Mesodermal cell (in vitro differentiated cells): ENCODE measurements around the gene C3.
"Not testable (repeated sequence)": the region's sequence is repeated elsewhere in the genome, so short reads cannot be mapped to it uniquely, and the experiment has no call there.

Source experiments
- H3K27ac ChIP-seq: 2 replicates; pipeline ENCODE4 v1.7.0; 2013; ENCODE audit warnings: mild to moderate bottlenecking, low read depth, low read length, moderate library complexity; ENCODE audit not compliant: severe bottlenecking
- H3K36me3 ChIP-seq: 2 replicates; pipeline ENCODE4 v1.7.1; 2013; ENCODE audit warnings: mild to moderate bottlenecking, low read length, moderate library complexity; ENCODE audit not compliant: control insufficient read depth, insufficient read depth
- H3K4me1 ChIP-seq: one replicate; pipeline ENCODE4 v1.7.1; 2013; ENCODE audit warnings: mild to moderate bottlenecking, low read length; ENCODE audit not compliant: insufficient read depth, control insufficient read depth, poor library complexity, severe bottlenecking
- H3K4me3 ChIP-seq: 2 replicates; pipeline ENCODE4 v1.7.0; 2013; ENCODE audit warnings: low read length, control low read depth, mild to moderate bottlenecking; ENCODE audit not compliant: insufficient read depth, poor library complexity, severe bottlenecking; ENCODE audit errors: extremely low read depth
- H3K9me3 ChIP-seq: 2 replicates; pipeline ENCODE4 v1.7.1; 2013; ENCODE audit warnings: mild to moderate bottlenecking, low read length, moderate library complexity; ENCODE audit not compliant: control insufficient read depth
- WGBS, 2 experiments: methylation state at CpG; one replicate each; pipeline ENCODE4 v1.1.5; 2013; ENCODE audit warnings: missing lambda C conversion rate in 2 of 2; ENCODE audit not compliant: insufficient coverage in 2 of 2; 5-methylcytosine and 5-hydroxymethylcytosine counted together

C3 gene

DNA sequence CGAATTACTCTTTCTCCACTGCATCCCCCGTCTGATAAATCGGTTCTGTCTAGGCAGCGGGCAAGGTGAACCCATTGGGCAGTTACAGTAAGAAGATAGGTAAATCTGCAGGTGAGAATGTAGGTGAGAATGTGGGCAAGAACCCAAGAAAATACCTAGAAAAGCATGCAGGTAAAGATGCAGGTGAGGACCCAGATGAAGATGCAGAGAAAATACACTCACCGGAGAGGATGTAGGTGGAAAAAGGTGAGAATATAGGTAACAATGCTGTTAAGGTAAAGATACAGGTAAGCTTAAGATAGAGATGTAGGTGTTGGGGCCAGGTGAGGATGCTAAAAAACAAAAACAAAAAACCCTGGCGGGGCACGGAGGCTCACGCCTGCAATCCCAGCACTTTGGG is 44.2 kb downstream of the C3 start:
- Histone ChIP-seq H3K4me3 (no peak overlapping the region), H3K9me3 (peaks cover 10% of the 10 kb centered on the region), H3K4me1 (peaks cover 11% of the 10 kb centered on the region), H3K27ac (no peak overlapping the region), H3K36me3 (no peaks in the 10 kb centered on the region)
- WGBS, 2 experiments, result 91% methylated on average over 7 to 8 of the region's 8 CpGs

DNA sequence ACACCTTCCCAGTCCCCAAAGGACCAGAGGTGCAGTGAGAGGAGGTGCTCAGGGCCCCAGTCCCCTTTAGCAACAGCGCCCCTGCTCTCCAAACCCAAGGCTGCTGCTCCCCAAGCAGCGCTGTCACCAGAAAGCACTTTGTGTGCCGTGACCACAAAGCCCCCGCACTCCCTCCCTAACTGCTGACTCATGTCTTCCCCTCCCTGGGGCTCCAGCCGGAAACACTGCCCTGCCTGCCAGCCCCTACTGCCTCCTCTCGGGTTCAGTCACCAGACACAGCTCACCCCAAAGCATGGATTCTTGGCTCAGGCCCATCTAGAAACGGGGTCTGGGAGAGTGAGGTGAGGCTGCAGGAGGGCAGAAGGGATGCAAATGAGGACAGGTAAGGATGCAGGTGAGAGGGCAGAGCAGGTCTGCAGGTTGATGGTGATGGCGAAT is 45.6 kb downstream of the C3 start:
- H3K27ac ChIP-seq, result no peak overlapping the region
- peaks cover 11% of the 10 kb centered on the region for H3K4me1 ChIP-seq
- no peaks in the 10 kb centered on the region for H3K36me3 ChIP-seq
- H3K4me3 ChIP-seq, result no peak overlapping the region
- peaks cover 2% of the 10 kb centered on the region for H3K9me3 ChIP-seq
- 40 to 43% methylated on average over 6 of the region's 8 CpGs for WGBS, 2 experiments

DNA sequence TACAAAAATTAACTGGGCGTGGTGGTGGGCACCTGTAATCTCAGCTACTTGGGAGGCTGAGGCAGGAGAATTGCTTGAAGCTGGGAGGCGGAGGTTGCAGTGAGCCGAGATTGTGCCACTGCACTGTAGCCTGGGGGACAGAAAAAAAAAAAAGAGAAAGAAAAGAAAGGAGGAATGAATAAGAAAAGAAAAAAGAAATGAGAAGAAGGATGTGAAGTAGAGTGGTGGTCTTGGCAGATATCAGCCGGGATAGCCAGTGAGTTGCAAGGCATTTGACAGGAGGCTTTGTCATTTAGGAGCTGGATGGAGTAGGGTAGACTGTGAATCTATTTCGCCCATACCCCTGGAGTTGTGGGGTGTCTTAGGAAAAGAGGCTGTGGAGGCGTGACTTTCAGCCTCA is 46.0 kb downstream of the C3 start:
- H3K4me1 ChIP-seq, result peaks cover 11% of the 10 kb centered on the region
- not testable (repeated sequence) for H3K27ac ChIP-seq, H3K4me3 ChIP-seq, H3K9me3 ChIP-seq, H3K36me3 ChIP-seq
- 96 to 98% methylated on average over 4 to 5 of the region's 6 CpGs for WGBS, 2 experiments

DNA sequence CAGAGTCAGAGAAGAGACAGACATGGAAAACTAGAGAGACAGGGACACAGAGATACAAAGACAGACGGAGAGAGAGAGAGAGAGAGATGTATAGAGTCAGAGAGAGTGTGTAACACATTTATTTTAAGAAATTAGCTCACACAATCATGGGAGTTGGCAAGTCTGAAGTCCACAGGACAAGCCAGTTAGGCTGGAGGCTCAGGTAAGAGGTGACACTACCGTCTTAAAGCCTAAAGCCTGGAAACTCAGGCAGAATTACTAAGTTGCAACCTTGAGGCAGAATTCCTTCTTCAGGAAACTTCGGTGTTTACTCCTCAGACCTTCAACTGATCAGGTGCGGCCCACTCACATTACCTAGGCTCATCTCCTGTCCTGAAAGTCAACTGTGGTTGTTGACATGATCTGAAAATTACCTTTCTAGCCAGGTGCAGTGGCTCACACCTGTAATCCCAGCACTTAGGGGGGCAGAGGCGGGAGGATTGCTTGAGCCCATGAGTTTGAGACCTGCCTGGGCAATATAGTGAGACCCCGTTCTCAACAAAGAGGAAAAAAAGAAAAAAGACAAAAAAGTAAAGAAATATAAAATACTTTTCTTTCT is 47.7 kb downstream of the C3 start:
- H3K4me3 ChIP-seq, result no peak overlapping the region
- H3K36me3 ChIP-seq, result no peaks in the 10 kb centered on the region
- no peak overlapping the region for H3K27ac ChIP-seq
- 84 to 93% methylated on average over 3 to 4 of the region's 6 CpGs for WGBS, 2 experiments
- peaks cover 11% of the 10 kb centered on the region for H3K4me1 ChIP-seq
- no peaks in the 10 kb centered on the region for H3K9me3 ChIP-seq

DNA sequence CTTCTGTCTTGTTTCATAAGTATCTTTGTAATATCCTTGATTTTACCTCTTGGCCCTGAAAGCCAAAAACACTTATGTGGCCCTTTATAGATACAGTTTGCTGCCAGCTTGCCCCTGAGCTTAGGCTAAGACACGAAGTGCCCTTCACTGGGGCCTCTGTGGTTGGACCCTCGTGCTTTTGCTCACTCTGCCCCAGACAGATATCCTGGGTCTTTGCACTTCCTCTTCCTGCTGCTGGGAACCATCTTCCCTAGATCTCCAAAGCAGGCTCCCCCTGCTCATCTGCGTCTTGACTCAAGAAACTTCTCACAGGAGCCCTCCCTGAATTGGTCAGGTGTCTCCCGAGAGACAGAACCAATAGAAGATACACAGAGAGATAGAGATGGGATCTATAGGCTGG is 48.5 kb downstream of the C3 start:
- Histone ChIP-seq H3K4me3 (no peak overlapping the region), H3K9me3 (no peaks in the 10 kb centered on the region), H3K4me1 (peaks cover 11% of the 10 kb centered on the region), H3K36me3 (no peaks in the 10 kb centered on the region), H3K27ac (no peak overlapping the region)
- WGBS, 2 experiments, result 77 to 79% methylated on average over 3 to 4 of the region's 4 CpGs

DNA sequence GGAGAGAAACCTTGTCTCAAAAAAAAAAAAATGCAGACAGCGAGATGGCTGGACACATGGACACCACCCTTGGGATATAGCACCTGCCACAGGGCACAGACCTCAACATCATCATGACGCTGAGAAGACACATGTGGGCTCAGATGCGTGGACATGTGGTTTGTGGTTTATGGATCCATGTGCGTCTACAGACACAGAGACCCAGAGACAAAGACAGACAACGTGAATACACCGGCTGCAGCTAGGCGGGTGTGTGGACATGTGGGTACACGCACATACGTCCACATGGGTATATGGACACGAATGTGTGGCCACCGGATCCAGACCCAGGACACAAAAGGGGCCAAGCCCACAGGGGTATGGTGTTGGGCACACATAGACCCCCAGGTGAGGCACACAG is 51.8 kb downstream of the C3 start:
- no peaks in the 10 kb centered on the region for H3K36me3 ChIP-seq
- WGBS, 2 experiments, result 84% methylated on average over 10 of the region's 11 CpGs
- H3K9me3 ChIP-seq, result peaks cover 7% of the 10 kb centered on the region

DNA sequence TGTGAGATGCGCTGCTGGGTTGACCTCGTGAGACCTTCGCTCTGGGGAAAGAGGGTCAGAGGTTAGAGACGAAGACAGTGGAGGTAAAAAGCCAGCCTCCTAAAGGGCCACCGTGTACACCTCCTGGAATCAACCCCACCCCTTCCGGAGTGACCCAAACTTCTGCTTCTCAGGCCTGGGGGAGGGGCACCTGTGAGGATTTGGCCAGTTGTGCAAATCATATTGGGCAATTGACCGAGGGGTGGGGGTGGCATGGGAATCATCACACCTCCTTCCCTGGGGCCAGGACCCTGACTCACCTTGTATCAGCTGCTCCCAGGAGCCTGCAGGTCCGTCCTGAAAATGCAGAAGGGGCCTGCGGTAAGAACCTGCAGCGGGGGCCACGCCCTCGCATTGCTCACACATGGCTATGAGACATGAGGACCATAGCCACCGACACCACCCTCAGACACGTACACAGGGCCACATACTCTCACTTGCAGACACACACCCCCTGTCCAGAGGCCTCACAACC is 53.3 kb downstream of the C3 start:
- peaks cover 18% of the 10 kb centered on the region for H3K9me3 ChIP-seq
- no peak overlapping the region for H3K4me3 ChIP-seq
- no peaks in the 10 kb centered on the region for H3K4me1 ChIP-seq
- H3K36me3 ChIP-seq, result no peaks in the 10 kb centered on the region
- H3K27ac ChIP-seq, result no peak overlapping the region
- WGBS, 2 experiments, result 88 to 93% methylated on average over 6 to 10 of the region's 14 CpGs

More for the DNA sequence above, 51.8 kb downstream of the C3 start:
- Histone ChIP-seq H3K4me1 (no peaks in the 10 kb centered on the region), H3K27ac (no peak overlapping the region), H3K4me3 (no peak overlapping the region)

DNA sequence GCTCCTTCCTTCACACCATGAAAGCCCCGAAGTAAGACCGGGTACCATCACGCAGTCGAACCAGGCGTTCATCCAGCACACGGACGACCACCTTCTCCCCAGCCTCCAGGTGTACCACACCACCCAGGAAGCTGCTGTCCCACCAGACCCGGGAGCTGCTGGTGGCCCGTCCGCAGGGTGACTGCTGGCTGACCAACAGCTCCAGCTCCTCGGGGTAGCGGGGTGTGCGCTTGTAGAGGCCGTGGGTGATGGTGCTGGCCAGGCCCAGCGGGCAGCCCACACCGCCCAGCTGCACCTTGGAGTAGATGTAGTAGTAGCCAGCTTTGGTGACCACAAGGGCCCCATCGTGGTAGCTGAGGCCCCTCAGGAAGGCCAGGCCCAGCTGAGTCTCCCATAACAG is 55.5 kb downstream of the C3 start:
- Histone ChIP-seq H3K4me3 (no peak overlapping the region), H3K9me3 (peaks cover 18% of the 10 kb centered on the region), H3K4me1 (peaks cover 4% of the 10 kb centered on the region), H3K36me3 (no peaks in the 10 kb centered on the region), H3K27ac (no peak overlapping the region)
- 93 to 95% methylated on average over 13 of the region's 17 CpGs for WGBS, 2 experiments

DNA sequence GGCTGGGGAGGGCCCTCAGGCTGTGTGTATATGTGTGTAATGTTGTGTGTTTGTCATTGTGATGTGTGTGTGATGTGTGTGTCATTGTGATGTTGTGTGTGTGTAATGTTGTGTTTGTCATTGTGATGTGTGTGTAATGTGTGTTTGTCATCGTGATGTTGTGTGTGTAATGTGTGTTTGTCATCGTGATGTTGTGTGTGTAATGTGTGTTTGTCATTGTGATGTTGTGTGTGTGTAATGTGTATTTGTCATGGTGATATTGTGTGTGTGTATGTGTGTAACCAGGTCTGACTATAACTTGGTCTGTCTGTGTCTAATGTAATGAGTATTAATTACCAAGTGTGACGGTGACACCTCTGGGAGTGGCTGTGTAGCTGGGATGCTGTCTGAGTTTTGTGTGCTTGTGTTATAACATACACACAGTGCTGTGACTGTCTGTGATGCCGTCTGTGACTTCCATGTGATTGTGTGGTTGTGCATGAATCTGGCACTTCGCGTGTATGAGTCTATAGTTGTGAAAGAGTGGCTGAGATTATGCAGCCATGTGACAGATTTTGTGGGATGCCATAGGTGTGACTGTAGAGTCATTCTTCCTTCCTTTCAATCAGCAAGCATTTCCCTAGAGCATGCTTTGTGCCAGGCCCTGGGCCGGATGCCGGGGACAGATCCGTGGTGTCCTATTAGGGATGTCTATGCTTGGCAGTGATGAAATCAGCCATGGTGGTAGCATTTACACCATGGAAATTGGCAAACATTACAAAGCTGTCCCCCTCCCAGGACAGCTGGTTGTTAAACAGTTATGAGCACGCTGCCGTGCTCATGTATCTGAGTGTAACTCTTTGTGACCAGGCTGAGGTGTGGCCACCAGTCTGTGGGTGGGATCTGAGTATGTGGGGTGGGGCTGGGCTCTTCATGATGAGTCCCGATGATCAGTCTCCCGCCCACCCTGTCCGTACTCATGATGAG is 56.9 kb downstream of the C3 start:
- peaks cover 4% of the 10 kb centered on the region for H3K4me1 ChIP-seq
- no peaks in the 10 kb centered on the region for H3K36me3 ChIP-seq
- 82 to 87% methylated on average over 8 to 11 of the region's 14 CpGs for WGBS, 2 experiments
- H3K4me3 ChIP-seq, result no peak overlapping the region
- H3K27ac ChIP-seq, result no peak overlapping the region
- peaks cover 18% of the 10 kb centered on the region for H3K9me3 ChIP-seq

DNA sequence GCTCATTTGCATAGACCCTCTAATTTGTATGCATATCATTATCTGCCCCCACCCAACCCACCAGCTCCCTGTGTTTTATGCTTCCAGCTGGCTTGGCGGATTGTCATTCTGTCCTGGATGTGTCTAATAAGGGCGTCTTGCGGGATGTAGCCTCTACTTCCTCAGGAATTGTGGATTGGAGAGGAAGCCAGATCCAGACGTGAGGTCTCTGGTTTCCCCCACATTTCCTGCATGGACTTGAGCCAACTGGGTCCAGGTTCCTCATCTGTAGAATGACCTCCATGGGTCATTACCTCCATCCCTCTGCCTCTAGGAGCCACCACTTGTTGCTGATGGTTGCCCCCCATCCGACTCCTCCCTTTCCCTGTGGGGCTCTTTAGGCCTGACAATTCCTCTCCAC is 57.7 kb downstream of the C3 start:
- no peak overlapping the region for H3K4me3 ChIP-seq
- WGBS, 2 experiments, result 92 to 97% methylated on average over 5 of the region's 5 CpGs

More for the DNA sequence above, 57.7 kb downstream of the C3 start:
- Histone ChIP-seq H3K27ac (no peak overlapping the region), H3K4me1 (peaks cover 4% of the 10 kb centered on the region), H3K9me3 (peaks cover 18% of the 10 kb centered on the region), H3K36me3 (no peaks in the 10 kb centered on the region)
